NT2/D1 (cell line): ENCODE measurements around the gene CSNK1D.
A peak's percentile ranks its signal among the peaks of the same experiment; 100 is the strongest.

ENCODE experiments used
- DNase-seq: peaks from one replicate; pipeline ENCODE4 v3.0.0-alpha.2; 2011; ENCODE audit warnings: low read depth, low spot score
- H3K27me3 ChIP-seq: 2 replicates; pipeline ENCODE4 v1.6.0; 2011; ENCODE audit warnings: mild to moderate bottlenecking; ENCODE audit not compliant: insufficient read length, insufficient read depth
- H3K36me3 ChIP-seq: 2 replicates; pipeline ENCODE4 v1.6.1; 2011; ENCODE audit warnings: mild to moderate bottlenecking, low read length, mixed read lengths; ENCODE audit not compliant: insufficient read depth, insufficient read length
- H3K4me1 ChIP-seq: 2 replicates; pipeline ENCODE4 v1.5.1; 2011; ENCODE audit not compliant: insufficient read depth, insufficient read length
- H3K4me3 ChIP-seq: 2 replicates; pipeline ENCODE4 v1.5.1; 2011; ENCODE audit warnings: low read depth; ENCODE audit not compliant: insufficient read length
- H3K9ac ChIP-seq: 2 replicates; pipeline ENCODE4 v1.6.0; 2011; ENCODE audit warnings: low read depth; ENCODE audit not compliant: insufficient read length
- H3K9me3 ChIP-seq: 2 replicates; pipeline ENCODE4 v1.5.1; 2011; ENCODE audit warnings: mild to moderate bottlenecking, low read length; ENCODE audit not compliant: insufficient read depth
- SUZ12 ChIP-seq: IDR thresholded peaks from 2 replicates; pipeline ENCODE4 v1.6.1; 2011; ENCODE audit not compliant: insufficient read length, insufficient read depth; ENCODE audit errors: extremely low read depth
- YY1 ChIP-seq: IDR thresholded peaks from 2 replicates; pipeline ENCODE4 v1.6.1; 2011; ENCODE audit not compliant: insufficient read length, insufficient read depth
- ZNF274 ChIP-seq: IDR thresholded peaks from 2 replicates; pipeline ENCODE4 v1.6.1; 2011; ENCODE audit warnings: mild to moderate bottlenecking, low read depth, low read length

Gene CSNK1D

GRCh38 chr17:82280537-82280936, 7.0 kb upstream of the CSNK1D start:
- DNase-seq = no peak
- Histone ChIP-seq H3K4me3 (no peak overlapping the region), H3K27me3 (no peaks in the 10 kb centered on the region), H3K9ac (no peak overlapping the region), H3K4me1 (peaks cover 39% of the 10 kb centered on the region), H3K9me3 (no peaks in the 10 kb centered on the region), H3K36me3 (no peaks in the 10 kb centered on the region)
- TF ChIP-seq YY1 = no peak
- no peak for TF ChIP-seq SUZ12
- no peak for TF ChIP-seq ZNF274

- no peak for DNase-seq
- Histone ChIP-seq H3K27me3 (no peaks in the 10 kb centered on the region), H3K36me3 (no peaks in the 10 kb centered on the region), H3K4me1 (peaks cover 39% of the 10 kb centered on the region), H3K9ac (no peak overlapping the region), H3K9me3 (no peaks in the 10 kb centered on the region), H3K4me3 (no peak overlapping the region)
- TF ChIP-seq SUZ12 = no peak
- no peak for TF ChIP-seq ZNF274
- no peak for TF ChIP-seq YY1
Measured at GRCh38 chr17:82278786-82279391, 5.4 kb upstream of the CSNK1D start.

- TF ChIP-seq ZNF274 (no peak), SUZ12 (no peak), YY1 (no peak)
- H3K9me3 ChIP-seq = no peaks in the 10 kb centered on the region
- H3K4me3 ChIP-seq = no peak overlapping the region
- H3K27me3 ChIP-seq = no peaks in the 10 kb centered on the region
- no peaks in the 10 kb centered on the region for H3K36me3 ChIP-seq
- peaks cover 35% of the 10 kb centered on the region for H3K4me1 ChIP-seq
- DNase-seq = no peak
- no peak overlapping the region for H3K9ac ChIP-seq
Measured at GRCh38 chr17:82278308-82278707, 4.8 kb upstream of the CSNK1D start.

GRCh38 chr17:82277851-82278250, 4.4 kb upstream of the CSNK1D start:
- TF ChIP-seq ZNF274 (no peak), SUZ12 (no peak), YY1 (no peak)
- no peak for DNase-seq
- Histone ChIP-seq H3K9ac (no peak overlapping the region), H3K4me3 (no peak overlapping the region), H3K36me3 (no peaks in the 10 kb centered on the region), H3K27me3 (no peaks in the 10 kb centered on the region), H3K4me1 (peaks cover 35% of the 10 kb centered on the region), H3K9me3 (no peaks in the 10 kb centered on the region)

GRCh38 chr17:82276938-82277337, 3.4 kb upstream of the CSNK1D start:
- Histone ChIP-seq H3K9ac (peak overlapping the region; percentile 1), H3K4me3 (no peak overlapping the region), H3K4me1 (peaks cover 30% of the 10 kb centered on the region), H3K9me3 (no peaks in the 10 kb centered on the region), H3K36me3 (peaks cover 5% of the 10 kb centered on the region), H3K27me3 (no peaks in the 10 kb centered on the region)
- TF ChIP-seq YY1 (no peak), ZNF274 (no peak), SUZ12 (no peak)
- DNase-seq = no peak

- TF ChIP-seq SUZ12 = no peak
- TF ChIP-seq ZNF274 = no peak
- no peak for TF ChIP-seq YY1
- Histone ChIP-seq H3K9me3 (no peaks in the 10 kb centered on the region), H3K9ac (no peak overlapping the region), H3K4me3 (no peak overlapping the region), H3K27me3 (no peaks in the 10 kb centered on the region), H3K4me1 (peaks cover 27% of the 10 kb centered on the region), H3K36me3 (peaks cover 21% of the 10 kb centered on the region)
- DNase-seq = no peak
Measured at GRCh38 chr17:82275326-82275725, 1.8 kb upstream of the CSNK1D start.

GRCh38 chr17:82274134-82275020, 877 bp upstream of the CSNK1D start:
- peaks cover 35% of the 10 kb centered on the region for H3K4me1 ChIP-seq
- H3K9ac ChIP-seq = peak overlapping the region; percentile 79
- peak overlapping the region; percentile 31 for H3K4me3 ChIP-seq
- no peak for TF ChIP-seq ZNF274
- TF ChIP-seq YY1 = no peak
- TF ChIP-seq SUZ12 = no peak
- DNase-seq = no peak
- peaks cover 31% of the 10 kb centered on the region for H3K36me3 ChIP-seq
- no peaks in the 10 kb centered on the region for H3K9me3 ChIP-seq
- no peaks in the 10 kb centered on the region for H3K27me3 ChIP-seq
